ENCODE results near the gene RAB11FIP4. TPM values are rescaled to one million over a fixed set of nuclear protein-coding genes. Genes with fewer than 3 reads are reported as not detected.

The RAB11FIP4 gene
- total RNA-seq, 1 experiment from 2014 or later = 54.9 TPM

DNA sequence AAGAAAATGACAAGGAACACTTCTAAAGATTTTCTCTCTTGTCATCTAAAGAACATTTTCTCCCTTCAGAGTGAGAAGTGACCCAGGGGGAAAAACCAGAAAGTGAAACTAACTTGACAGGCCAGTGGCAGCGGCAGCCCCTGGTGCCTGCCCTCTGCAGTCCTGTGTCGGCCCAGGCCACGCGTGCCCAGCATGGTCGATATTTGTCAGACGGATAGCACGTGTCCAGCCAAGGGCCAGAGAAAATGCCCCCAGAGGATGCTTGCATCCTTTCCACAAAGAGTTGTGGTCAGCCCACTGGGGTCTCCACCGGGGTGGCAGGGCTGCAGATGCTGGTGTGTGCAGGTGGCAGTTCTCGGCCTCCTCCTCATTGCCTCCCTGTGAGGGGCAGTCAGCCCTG lies 176.6 kb downstream of the RAB11FIP4 start:
- TF ChIP-seq, protein P1, sequence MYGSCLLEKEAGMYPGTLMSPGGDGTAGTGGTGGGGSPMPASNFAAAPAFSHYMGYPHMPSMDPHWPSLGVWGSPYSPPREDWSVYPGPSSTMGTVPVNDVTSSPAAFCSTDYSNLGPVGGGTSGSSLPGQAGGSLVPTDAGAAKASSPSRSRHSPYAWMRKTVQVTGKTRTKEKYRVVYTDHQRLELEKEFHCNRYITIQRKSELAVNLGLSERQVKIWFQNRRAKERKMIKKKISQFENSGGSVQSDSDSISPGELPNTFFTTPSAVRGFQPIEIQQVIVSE (CRISPR knock-in tag; IDR thresholded peaks at IDR 0.05; ENCODE audit: borderline replicate concordance) = no peak
- TF ChIP-seq, protein P2, sequence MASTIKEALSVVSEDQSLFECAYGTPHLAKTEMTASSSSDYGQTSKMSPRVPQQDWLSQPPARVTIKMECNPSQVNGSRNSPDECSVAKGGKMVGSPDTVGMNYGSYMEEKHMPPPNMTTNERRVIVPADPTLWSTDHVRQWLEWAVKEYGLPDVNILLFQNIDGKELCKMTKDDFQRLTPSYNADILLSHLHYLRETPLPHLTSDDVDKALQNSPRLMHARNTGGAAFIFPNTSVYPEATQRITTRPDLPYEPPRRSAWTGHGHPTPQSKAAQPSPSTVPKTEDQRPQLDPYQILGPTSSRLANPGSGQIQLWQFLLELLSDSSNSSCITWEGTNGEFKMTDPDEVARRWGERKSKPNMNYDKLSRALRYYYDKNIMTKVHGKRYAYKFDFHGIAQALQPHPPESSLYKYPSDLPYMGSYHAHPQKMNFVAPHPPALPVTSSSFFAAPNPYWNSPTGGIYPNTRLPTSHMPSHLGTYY (CRISPR knock-in tag; IDR thresholded peaks at IDR 0.05) = no peak
- TF ChIP-seq, protein P3, sequence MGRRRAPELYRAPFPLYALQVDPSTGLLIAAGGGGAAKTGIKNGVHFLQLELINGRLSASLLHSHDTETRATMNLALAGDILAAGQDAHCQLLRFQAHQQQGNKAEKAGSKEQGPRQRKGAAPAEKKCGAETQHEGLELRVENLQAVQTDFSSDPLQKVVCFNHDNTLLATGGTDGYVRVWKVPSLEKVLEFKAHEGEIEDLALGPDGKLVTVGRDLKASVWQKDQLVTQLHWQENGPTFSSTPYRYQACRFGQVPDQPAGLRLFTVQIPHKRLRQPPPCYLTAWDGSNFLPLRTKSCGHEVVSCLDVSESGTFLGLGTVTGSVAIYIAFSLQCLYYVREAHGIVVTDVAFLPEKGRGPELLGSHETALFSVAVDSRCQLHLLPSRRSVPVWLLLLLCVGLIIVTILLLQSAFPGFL (CRISPR knock-in tag; IDR thresholded peaks at IDR 0.05; ENCODE audit: borderline replicate concordance) = no peak
- TF ChIP-seq GABPB1 (CRISPR knock-in tag; IDR thresholded peaks at IDR 0.05) (no peak), EMX1 (CRISPR knock-in tag; IDR thresholded peaks at IDR 0.05) (no peak), KAT7 (CRISPR knock-in tag; IDR thresholded peaks at IDR 0.05; ENCODE audit: borderline replicate concordance) (no peak), HMGA2 (CRISPR knock-in tag; IDR thresholded peaks at IDR 0.05) (no peak), ETV6 (CRISPR knock-in tag; IDR thresholded peaks at IDR 0.05) (no peak), CREM (CRISPR knock-in tag; IDR thresholded peaks at IDR 0.05) (no peak), OVOL2 (CRISPR knock-in tag; IDR thresholded peaks at IDR 0.05; ENCODE audit: borderline replicate concordance) (no peak), NR3C1 (CRISPR knock-in tag; conservative IDR thresholded peaks at IDR 0.05; ENCODE audit: low read depth) (no peak), ZBTB21 (CRISPR knock-in tag; IDR thresholded peaks at IDR 0.05; ENCODE audit: borderline replicate concordance) (no peak), ZNF416 (CRISPR knock-in tag; IDR thresholded peaks at IDR 0.05) (no peak), PRRX2 (CRISPR knock-in tag; IDR thresholded peaks at IDR 0.05) (no peak), ATF1 (CRISPR knock-in tag; IDR thresholded peaks at IDR 0.05) (no peak)
- TF ChIP-seq, protein P4, sequence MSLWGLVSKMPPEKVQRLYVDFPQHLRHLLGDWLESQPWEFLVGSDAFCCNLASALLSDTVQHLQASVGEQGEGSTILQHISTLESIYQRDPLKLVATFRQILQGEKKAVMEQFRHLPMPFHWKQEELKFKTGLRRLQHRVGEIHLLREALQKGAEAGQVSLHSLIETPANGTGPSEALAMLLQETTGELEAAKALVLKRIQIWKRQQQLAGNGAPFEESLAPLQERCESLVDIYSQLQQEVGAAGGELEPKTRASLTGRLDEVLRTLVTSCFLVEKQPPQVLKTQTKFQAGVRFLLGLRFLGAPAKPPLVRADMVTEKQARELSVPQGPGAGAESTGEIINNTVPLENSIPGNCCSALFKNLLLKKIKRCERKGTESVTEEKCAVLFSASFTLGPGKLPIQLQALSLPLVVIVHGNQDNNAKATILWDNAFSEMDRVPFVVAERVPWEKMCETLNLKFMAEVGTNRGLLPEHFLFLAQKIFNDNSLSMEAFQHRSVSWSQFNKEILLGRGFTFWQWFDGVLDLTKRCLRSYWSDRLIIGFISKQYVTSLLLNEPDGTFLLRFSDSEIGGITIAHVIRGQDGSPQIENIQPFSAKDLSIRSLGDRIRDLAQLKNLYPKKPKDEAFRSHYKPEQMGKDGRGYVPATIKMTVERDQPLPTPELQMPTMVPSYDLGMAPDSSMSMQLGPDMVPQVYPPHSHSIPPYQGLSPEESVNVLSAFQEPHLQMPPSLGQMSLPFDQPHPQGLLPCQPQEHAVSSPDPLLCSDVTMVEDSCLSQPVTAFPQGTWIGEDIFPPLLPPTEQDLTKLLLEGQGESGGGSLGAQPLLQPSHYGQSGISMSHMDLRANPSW (CRISPR knock-in tag; conservative IDR thresholded peaks at IDR 0.05; ENCODE audit: low read depth) = no peak
- TF ChIP-seq, protein P5, sequence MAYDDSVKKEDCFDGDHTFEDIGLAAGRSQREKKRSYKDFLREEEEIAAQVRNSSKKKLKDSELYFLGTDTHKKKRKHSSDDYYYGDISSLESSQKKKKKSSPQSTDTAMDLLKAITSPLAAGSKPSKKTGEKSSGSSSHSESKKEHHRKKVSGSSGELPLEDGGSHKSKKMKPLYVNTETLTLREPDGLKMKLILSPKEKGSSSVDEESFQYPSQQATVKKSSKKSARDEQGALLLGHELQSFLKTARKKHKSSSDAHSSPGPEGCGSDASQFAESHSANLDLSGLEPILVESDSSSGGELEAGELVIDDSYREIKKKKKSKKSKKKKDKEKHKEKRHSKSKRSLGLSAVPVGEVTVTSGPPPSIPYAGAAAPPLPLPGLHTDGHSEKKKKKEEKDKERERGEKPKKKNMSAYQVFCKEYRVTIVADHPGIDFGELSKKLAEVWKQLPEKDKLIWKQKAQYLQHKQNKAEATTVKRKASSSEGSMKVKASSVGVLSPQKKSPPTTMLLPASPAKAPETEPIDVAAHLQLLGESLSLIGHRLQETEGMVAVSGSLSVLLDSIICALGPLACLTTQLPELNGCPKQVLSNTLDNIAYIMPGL (CRISPR knock-in tag; IDR thresholded peaks at IDR 0.05) = no peak
- TF ChIP-seq, protein P6, sequence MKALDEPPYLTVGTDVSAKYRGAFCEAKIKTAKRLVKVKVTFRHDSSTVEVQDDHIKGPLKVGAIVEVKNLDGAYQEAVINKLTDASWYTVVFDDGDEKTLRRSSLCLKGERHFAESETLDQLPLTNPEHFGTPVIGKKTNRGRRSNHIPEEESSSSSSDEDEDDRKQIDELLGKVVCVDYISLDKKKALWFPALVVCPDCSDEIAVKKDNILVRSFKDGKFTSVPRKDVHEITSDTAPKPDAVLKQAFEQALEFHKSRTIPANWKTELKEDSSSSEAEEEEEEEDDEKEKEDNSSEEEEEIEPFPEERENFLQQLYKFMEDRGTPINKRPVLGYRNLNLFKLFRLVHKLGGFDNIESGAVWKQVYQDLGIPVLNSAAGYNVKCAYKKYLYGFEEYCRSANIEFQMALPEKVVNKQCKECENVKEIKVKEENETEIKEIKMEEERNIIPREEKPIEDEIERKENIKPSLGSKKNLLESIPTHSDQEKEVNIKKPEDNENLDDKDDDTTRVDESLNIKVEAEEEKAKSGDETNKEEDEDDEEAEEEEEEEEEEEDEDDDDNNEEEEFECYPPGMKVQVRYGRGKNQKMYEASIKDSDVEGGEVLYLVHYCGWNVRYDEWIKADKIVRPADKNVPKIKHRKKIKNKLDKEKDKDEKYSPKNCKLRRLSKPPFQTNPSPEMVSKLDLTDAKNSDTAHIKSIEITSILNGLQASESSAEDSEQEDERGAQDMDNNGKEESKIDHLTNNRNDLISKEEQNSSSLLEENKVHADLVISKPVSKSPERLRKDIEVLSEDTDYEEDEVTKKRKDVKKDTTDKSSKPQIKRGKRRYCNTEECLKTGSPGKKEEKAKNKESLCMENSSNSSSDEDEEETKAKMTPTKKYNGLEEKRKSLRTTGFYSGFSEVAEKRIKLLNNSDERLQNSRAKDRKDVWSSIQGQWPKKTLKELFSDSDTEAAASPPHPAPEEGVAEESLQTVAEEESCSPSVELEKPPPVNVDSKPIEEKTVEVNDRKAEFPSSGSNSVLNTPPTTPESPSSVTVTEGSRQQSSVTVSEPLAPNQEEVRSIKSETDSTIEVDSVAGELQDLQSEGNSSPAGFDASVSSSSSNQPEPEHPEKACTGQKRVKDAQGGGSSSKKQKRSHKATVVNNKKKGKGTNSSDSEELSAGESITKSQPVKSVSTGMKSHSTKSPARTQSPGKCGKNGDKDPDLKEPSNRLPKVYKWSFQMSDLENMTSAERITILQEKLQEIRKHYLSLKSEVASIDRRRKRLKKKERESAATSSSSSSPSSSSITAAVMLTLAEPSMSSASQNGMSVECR (CRISPR knock-in tag; IDR thresholded peaks at IDR 0.05; ENCODE audit: borderline replicate concordance) = no peak
- TF ChIP-seq, protein P7, sequence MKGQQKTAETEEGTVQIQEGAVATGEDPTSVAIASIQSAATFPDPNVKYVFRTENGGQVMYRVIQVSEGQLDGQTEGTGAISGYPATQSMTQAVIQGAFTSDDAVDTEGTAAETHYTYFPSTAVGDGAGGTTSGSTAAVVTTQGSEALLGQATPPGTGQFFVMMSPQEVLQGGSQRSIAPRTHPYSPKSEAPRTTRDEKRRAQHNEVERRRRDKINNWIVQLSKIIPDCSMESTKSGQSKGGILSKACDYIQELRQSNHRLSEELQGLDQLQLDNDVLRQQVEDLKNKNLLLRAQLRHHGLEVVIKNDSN (CRISPR knock-in tag; IDR thresholded peaks at IDR 0.05) = no peak
- TF ChIP-seq, protein P8, sequence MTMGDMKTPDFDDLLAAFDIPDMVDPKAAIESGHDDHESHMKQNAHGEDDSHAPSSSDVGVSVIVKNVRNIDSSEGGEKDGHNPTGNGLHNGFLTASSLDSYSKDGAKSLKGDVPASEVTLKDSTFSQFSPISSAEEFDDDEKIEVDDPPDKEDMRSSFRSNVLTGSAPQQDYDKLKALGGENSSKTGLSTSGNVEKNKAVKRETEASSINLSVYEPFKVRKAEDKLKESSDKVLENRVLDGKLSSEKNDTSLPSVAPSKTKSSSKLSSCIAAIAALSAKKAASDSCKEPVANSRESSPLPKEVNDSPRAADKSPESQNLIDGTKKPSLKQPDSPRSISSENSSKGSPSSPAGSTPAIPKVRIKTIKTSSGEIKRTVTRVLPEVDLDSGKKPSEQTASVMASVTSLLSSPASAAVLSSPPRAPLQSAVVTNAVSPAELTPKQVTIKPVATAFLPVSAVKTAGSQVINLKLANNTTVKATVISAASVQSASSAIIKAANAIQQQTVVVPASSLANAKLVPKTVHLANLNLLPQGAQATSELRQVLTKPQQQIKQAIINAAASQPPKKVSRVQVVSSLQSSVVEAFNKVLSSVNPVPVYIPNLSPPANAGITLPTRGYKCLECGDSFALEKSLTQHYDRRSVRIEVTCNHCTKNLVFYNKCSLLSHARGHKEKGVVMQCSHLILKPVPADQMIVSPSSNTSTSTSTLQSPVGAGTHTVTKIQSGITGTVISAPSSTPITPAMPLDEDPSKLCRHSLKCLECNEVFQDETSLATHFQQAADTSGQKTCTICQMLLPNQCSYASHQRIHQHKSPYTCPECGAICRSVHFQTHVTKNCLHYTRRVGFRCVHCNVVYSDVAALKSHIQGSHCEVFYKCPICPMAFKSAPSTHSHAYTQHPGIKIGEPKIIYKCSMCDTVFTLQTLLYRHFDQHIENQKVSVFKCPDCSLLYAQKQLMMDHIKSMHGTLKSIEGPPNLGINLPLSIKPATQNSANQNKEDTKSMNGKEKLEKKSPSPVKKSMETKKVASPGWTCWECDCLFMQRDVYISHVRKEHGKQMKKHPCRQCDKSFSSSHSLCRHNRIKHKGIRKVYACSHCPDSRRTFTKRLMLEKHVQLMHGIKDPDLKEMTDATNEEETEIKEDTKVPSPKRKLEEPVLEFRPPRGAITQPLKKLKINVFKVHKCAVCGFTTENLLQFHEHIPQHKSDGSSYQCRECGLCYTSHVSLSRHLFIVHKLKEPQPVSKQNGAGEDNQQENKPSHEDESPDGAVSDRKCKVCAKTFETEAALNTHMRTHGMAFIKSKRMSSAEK (CRISPR knock-in tag; IDR thresholded peaks at IDR 0.05; ENCODE audit: borderline replicate concordance) = no peak
- Mint-ChIP-seq H3K36me3 (no peaks in the 10 kb centered on the region), H3K27ac (no peak overlapping the region), H3K9me3 (no peaks in the 10 kb centered on the region), H3K4me1 (peaks cover 27% of the 10 kb centered on the region), H3K4me3 (no peak overlapping the region), H3K27me3 (ENCODE audit: low read depth) (no peaks in the 10 kb centered on the region)
- no peak for ATAC-seq
- no peak for DNase-seq (ENCODE audit: low spot score)
- ChIA-PET CTCF (interaction anchor here (0.6 kb wide), 1 partner anchor 82 kb away, joined by 3 read pairs; no protein-coding TSS in a partner anchor), POLR2A (no interaction called here)

All from WTC11 (cell line).